Activated CD4-positive, CD25-positive, alpha-beta regulatory T cell treated with anti-CD3 and anti-CD28 coated beads, Interleukin-2, amount 50 U/mL, for 72 hours (primary cell): ENCODE results near the gene DHRS13.

Experiments used
- DNase-seq: peaks from one replicate; pipeline ENCODE4 v3.0.0; 2021

The DHRS13 gene

DNA sequence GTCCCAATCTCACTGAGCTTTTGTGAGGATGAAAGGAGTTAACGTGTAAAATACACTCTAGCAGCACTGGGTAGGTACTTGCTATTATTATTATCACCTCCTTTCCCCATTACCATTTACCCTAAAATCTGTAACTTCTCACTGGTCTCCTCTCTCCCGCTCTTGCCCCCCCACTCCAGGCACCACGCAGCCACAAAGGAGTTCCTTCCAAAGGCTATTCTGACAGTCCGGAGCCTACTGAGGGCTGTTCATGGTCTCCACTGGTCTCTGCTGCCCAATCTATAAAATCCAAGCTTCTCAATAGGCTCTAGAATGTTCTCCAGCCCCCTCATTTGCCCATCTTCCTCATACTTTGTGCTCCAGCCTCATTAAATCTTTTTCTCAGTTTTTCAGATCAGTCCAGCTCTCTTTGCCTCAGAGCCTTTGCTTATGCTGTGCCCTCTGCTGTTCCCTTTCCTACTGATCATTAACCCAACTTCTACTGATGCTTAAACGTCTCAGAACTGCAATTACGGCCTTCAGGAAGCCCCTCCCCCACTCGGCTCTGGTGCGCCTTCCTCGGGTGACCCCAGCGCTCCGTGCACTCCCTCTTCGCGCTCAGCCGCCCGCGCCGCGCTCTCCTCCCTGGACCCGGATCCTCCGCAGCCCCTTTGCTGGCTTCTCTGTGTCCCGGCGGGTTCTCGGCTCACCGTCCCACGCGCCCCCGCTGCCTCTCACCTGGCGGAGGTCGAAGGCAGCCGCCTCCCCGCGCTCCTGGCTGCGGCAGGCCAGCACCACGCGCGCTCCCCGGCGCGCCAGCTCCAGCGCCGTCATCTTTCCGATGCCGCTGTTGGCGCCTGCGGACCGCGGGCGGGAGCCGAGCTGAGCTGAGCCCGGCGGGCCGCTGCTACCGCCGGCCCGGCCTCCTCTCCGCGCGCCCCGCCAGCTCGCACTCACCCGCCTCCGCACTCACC, 737 bp downstream of the DHRS13 start:
- DNase-seq: peak; percentile 68

DNA sequence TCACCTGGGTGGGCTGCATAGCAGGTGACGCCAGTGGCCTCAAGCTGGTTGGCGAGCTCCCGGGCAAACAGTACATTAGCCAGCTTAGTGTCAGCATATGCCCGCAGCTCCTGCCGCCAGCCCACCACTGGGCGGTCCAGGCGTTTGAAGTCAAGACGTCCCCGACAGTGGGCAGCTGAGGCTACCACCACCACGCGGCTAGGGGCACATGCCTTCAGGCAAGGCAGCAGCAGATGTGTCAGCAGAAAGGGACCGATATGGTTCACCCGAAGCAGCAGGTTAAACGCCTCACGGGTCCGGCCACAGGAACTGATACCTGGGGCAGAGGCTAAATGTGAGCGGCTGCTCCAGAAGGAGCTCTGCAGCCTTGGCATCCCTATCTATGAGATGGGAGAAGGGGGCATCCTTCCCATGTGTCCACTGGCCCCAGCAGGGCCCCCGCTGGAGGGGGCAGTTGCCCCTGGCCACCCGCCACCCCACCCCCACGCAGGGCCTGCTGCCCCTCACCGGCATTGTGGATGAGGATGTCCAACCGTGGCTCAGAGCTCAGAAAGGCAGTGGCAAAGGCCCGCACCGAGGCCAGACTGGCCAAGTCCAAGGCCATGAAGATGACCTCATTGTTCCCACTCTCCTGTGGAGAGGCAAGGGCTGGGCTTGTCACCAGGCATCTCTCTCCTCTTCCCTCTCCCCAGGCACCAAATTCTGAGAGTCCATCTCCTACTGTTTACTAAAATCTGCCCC, 1.7 kb downstream of the DHRS13 start:
- no peak for DNase-seq

DNA sequence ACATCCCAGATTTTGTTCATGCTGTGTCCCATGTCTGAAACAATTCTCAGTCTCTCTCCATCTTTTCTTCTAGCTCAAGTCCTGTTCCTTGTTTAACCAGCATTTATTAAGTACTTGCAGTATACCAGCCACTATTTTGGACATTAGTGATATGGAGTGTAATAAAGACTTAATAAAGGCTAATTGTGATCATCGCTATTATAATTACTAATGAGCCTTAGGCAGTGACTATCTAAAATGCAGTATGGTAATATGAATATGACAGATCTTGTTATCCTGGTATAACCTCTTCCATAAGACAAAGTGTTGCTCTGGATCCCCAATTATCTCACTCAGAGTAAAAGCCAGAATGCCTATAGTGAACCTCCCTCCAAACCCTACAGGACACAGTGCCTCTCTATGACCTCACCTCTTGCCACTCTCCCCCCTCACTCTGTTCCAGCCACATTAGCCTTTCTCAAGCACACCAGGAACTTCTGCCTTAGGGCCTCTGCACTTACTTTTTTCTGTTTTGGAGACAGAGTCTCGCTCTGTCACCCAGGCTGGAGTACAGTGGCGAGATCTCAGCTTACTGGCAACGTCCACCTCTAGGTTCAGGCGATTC, 3.6 kb downstream of the DHRS13 start:
- no peak for DNase-seq

DNA sequence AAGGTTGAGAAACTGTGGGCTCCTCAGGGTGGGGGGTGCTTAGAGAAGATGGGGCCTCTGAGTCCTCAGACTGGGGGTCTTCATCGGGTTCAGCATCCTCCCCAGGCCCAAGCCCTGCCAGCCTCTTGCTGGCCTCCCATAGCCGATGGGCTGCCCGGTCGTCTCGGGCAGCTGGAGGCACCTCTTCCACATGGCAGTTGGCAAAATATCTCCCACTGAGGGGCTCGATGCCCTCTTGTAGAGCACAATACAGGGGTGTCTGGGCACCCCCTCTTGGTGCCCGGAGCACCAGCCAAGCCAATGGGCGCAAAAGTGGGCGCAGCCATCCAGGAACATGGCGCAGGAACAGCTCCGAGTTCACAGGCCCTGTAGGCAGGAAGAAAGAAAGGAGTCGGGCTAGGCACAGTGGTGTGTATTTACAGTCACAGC, 4.3 kb downstream of the DHRS13 start:
- no peak for DNase-seq

DNA sequence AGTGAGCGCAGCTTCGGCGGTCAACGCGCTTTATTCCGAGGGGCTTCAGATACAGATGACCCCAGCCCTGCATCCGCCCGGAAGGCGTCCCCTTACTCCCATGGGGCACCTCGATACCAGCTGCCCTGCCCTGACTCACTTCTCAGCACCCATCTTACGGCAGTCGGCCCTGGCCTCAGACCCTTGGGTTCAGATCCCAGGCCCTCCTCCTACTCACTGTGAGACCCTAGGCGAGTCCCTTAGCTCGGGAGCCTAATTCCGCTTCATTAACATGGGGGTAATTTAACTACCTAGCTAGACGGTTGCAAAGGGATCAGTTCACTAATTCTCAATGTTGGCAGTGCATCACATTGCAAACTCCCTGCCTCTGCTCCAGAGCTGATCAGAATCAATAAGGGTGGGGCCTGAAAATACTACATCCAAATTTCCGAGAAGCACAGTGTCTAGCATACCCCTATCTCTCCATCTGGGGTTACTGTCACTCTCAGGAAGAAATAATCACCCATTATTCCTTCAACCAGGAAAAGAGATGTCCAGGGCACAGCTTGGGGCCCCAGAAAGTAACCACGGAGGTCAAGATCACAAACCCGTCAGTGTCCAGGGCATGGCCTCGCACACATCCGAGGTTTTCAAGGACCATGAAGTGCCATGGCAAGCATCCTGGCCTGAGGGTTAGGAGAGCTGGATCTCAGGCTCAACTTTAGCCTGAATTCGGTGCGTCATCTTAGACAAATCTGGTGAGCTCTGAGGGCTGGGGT, 4.9 kb downstream of the DHRS13 start:
- no peak for DNase-seq

DNA sequence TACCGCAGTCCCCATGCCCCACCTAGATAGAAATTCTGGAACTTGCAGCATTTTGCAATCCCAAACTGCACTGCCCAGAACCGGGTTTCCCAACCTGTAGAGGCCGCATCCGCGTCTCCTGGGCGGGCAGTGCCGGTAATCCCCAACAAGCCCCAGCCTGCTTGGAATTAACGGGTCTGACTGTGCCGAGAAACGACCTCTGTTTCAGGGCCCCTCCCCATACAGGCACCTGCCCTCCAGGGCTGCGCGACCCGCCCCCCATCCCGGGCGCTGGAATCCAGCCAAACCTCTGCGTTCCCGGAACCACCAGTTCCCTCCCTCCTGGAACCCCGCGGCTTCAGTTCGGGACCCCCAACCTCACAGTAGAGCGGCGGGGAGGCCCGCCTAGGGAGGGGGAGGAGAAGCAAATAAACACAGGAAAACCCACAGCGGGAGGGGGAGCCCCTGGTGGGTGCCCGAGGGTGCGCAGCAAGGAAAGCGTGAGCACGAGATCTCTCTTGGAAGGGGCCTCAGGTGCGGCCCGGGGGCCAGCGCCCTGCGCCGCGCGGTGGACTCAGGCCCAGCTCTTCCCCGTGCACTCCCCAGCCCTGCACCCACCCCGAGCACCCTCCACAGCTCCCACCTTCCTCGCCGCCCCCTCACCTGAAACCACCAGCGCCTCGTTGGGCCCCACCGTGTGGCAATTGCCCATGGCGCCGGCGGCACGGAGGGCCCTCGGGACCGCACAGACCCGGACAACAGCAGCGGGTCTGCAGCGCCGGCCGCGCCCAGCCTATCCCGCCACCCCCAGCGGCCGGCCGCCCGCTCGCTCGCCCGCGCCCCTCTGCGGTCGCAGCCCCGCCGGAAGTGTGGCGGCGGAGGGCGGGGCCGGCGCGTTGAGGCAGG, 5.8 kb downstream of the DHRS13 start, which contains the start of gene FLOT2:
Gene FLOT2, minus strand, starts transcription at position 850 of the 885 bp plus-strand sequence. Its CDS starts 159 bp downstream, at position 691.
- peak; percentile 65 for DNase-seq

DNA sequence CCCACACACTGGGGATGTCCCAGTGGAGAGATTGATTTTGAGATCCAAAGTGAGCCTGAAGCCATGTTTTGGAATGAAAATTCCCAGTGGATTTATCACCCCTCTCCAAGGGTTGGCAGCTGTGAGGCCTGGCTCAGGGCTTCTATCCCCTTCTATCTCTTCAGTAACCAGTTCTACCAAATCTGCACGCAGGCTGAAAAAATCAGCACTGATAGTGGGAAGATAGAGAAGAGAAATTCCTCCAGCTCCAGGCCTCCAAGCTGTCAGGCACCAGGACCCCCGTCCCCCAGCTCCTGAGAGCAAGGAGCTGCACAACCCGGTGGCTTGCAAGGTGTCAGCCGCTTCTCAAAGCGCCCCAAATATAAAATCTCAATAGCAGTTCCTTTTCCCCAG, 6.4 kb downstream of the DHRS13 start:
- no peak for DNase-seq

DNA sequence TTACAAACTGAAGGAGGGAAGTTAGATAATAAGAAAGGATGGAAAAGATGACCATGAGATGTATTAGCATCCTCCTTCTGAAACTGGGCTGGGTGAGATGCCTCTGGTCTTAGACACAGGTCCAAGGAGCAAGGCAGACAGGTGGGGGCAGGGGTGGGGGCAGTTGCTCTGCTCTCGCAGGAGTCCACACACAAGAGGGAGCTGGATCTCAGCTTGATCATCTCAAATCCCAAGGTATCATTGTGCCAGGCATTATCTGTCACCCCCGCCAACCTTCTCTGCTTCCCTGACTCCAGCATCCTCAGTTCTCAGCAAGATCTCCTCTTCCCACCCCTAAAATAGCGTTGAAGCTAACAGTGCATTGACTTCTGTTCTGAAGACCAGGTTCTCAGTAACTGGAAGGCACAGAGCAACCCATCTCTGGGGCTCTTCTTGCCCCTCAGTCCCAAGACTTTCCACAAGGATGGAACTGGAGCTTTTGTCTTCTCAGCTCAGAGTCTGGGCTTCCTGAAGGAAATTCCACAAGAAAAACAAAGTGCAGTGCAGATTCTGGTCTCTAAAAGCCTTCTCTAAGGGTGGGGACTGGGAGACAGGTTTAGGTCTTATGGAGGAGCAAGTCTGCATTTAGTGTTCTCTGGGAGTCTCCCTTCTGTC, 7.0 kb downstream of the DHRS13 start:
- DNase-seq: no peak

DNA sequence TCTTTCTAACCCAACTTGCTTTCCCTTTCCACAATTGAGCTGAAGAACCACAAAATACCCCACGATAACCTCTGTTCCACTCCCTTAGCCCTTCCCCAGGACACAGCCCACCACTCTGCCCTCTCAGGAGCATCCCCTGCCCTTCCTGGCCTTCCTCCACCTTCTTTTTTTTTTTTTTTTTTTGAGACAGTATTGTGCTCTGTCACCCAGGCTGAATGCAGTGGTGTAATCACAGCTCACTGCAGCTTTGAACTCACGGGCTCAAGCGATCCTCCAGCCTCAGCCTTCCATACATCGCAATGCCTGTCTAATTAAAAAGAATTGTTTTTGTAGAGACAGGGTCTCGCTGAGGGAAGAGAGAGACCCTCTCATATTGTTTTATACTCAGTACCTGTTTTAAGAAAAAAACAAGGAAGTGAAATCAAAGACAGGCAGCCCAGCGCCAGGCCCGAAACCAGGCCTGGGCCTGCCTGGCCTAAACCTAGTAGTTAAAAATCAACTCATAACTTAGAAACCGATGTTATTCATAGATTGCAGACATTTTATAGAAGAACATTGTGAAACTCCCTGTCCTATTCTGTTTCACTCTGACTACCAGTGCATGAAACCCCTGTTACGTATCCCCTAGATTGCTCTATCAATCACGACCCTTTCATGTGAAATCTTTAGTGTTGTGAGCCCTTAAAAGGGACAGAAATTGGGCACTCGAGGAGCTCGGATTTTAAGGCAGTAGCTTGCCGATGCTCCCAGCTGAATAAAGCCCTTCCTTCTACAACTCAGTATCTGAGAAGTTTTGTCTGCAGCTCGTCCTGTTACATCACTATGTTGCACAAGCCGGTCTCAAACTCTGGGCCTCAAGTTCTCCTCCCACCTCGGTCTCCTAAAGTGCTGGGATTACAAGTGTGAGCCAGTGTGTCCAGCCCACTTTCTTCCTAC, 9.4 kb downstream of the DHRS13 start:
- DNase-seq: peak; percentile 44

DNA sequence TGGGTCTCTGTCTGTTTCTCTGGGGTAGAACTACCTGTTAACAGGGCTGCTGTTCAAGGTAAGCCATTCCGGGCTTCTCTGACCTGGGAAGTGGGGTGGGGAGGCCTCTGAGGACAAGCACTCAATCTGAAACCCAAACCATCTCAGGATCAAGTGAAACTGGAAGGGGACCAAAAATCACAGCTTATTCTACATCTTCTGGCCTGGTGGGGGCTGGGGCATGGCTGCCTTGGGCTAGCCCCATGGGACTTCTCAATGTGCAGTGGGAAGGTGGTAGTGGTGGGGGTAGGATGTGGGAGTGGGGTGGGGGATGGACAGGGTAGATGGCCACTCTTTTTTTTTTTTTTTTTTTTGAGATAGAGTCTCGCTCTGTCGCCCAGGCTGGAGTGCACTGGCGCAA, 10.9 kb downstream of the DHRS13 start:
- DNase-seq: no peak

DNA sequence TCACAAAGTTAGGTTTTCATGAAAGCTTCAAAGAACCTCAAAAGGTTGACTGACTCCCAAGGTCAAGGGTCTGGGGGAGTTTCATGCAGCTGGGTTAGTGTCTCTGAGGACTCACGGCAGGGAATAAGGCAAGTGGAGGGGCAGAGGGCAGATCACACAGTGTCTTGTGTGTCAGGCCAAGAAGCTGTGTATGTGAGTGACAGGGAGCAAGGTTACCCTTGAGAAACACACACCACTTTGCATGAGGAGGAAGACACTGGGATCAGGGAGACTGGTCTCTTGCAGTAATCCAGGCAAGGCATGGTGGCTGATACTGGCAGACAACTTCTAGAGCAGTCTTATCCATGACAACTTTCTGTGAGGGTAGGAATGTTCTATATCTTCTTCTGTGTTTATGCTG, 11.7 kb downstream of the DHRS13 start:
- DNase-seq: no peak

DNA sequence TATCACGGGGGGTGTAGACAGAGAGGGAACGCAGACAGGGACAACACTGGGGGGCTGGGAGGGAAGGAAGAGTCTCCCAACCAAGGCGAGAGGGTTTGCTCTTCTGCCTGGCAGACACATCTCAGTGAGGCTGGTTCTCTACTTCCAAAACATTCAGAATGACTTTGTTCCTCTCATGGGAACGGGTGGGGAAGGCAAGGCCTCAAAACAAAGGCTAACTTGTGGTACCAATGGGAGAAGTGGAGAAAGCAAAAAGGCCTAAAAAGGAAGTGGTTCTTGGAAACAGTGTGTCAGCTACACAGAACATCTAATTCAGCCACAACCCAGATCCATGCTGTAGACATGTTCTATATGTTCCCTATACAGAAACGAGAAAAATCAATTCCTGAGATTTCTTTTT, 12.9 kb downstream of the DHRS13 start:
- no peak for DNase-seq

DNA sequence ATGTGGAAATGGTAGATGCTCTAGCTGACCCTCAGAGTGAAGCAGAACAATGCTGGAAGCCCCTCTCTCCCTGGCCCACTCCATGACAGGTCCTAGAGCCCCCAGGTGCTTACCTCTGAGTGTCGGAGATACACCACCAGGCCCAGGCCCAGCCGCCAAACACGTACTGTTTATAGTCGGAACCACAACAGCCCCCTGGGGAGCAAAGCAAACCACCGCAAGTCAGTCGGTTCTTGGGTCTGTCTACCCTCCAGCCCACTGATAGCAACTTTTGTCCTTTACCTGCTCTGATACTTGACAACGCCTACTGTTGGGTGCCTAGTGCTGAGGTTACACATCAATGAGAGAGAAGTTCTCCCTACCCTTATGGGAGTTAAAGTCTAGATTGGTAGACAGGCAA, 14.0 kb downstream of the DHRS13 start:
- DNase-seq: no peak

DNA sequence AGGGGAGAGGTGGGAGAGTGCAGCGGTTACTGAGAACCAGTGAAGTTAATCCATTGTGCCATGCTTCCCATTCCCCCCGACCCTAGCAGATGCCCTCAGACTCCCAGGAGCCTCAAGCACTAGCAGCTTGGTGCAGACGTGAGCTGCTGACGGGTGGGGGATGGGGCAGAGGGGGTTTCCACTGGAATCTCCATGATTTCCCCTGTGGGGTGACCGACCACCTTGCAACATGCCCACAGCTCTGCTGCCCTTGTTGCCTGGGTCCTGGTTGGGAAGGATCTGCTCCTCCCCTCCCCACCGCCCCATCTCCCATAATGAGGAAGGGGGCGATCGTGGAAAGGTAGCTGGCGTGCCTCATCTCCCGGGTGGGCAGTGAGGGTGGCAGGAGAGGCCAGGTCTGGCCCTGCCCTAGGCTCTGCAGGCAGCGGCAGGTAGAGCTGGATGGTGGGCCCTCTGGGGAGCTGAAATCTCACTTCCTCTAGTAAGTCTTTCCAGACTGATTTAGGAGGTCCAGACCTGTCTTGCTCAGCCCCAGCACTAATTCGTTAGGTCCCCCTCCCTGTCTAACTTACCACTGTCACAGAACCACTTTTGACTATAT, 14.9 kb downstream of the DHRS13 start:
- DNase-seq: no peak

DNA sequence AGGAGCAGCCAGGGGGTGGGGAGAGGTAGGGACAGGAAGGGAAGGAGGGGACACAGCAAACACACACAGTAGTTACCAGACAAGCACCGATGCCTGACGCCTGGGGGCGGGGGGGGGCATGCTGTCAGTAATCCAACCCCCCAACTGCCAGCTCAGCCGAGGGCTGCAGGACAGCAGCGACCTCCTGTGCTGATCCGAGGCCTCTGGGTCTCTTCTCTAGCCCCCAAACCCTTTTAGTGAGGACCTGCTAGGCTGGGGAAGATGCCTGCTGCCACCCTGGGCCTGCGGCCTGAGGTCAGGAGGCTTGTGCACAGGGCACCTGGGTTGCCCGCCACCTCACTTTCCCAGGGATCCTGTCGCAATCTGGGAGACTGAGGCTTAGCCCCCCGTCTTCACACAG, 16.9 kb downstream of the DHRS13 start:
- DNase-seq: no peak

DNA sequence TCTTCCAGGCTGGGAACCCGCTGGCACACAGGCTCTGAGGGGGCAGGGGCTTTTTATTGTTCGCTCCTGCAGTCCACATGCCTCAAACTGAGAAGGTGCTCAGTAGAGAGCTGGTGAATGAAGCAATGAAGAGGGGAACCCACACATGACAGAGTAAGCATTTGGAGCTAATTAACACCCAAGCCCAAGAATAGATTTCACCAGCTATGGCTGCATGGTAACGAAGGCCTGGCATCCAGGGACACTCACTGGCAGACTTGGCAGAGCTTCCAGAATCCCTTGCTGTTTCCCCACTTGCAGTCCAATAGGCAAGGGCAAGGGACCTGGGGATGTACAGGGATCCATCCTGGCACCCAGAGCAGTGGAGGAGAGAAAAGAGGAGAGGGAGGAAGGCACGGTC, 17.5 kb downstream of the DHRS13 start:
- DNase-seq: no peak

DNA sequence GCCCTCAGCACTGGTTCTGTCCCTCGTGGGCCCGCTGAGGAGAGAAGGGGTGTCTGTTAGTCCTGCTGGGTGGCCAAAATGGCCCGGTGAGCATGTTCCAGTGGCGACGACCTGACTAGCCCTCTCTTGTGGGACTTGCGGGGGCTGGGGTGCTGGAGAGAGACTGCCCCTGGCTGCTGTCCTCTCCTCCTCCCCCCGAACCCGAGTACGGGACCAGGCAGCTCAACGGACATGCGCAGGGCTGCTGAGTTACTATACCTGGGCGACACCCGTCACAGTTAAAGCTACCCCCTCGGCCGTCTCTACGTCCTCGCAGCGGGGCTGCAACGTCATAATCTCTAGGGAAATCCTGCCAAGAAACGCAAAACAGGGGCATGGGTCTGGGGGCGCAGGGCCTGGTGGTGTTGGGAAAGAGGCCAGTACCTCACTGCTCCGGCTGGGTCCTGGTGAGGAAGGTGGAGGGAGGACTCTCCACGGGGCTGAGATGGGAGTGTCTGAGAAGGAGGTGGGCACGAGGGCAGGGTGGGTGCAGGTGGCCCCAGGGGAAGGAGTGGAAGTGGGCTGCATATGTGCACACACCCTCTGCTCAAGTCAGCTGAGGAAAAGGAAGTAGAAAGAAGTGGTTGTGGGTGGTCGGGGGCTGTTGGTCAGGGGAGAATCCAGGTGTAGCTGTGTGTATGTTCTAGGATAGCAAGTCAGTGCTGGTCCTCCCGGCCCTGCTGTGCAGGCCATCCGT, 18.7 kb downstream of the DHRS13 start:
- no peak for DNase-seq

DNA sequence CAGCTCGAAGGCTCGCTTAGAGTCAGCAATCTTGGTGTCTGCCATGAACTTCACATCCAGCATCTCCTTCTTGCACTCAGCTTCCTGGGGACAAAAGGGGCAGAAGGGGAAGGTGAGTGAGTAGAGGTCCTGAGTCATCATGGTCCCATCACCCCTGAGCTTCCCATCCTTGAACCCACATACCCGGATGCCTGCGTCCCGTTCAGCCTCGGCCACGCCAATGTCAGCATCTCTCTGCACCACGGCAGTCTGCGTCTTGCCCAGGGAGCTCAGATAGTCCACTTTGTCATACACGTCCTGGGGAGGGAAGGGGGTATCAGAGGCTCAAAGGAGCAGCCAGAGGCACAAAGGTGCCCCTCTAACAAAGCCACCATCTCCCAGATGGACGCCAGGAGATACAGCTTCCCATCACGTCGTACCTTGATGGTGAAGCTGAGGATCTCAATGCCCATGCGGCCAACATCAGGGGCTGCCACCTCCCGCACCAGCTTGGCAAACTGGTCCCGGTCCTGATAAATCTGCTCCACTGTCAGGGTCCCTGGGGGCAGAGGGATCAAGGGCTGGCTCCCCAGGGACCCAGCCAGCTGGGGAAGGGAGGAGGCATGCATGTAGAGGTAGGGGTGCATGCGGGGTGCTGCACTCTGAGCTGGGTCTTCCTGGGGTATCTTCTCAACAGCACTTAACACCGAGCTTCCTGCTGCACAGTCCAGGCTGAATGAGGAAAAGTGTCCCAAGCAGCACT, 20.6 kb downstream of the DHRS13 start:
- DNase-seq: no peak
